Measurements from ENCODE around the gene THBS3. TPM values are rescaled to one million over a fixed set of nuclear protein-coding genes. Genes with fewer than 3 reads are reported as not detected.
"Not testable (repeated sequence)": the region's sequence is repeated elsewhere in the genome, so short reads cannot be mapped to it uniquely, and the experiment has no call there.

THBS3 gene
- total and polyA plus RNA-seq, 11 donors, result 2.7 to 22.2 (median 5.5) TPM

DNA sequence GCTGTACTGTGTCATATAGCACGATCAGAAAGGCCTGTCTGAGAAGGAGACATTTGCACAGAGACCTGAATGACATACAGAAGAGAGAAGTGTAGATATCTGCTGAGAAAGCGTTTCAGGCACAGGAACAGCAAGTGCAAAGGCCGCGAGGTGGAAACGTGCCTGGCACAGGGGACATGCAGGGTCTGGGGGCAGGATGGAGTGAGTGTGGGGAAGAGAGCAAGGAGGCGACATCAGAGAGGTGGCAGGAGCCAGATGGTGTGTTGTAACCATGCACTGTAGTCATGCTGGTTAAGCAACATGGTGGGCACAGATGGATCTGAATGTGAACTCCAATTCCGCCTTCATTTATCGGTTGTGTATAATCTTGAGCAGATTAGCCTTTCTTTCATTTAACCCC is 47.6 kb downstream of the THBS3 start:
- Histone ChIP-seq H3K27ac (no peak overlapping the region), H3K4me1 (peaks cover 0 to under 1% (median 0%) of the 10 kb centered on the region in 12 donors), H3K36me3 (no peaks in the 10 kb centered on the region), H3K9me3 (peaks cover 0 to 9% (median 0%) of the 10 kb centered on the region in 12 donors), H3K27me3 (no peaks in the 10 kb centered on the region), H3K4me3 (no peak overlapping the region)
- ATAC-seq, result no peak
- intact Hi-C loops (cut with DNase I), result no loop called here
- DNase-seq, result no peak
- TF ChIP-seq, protein P1, sequence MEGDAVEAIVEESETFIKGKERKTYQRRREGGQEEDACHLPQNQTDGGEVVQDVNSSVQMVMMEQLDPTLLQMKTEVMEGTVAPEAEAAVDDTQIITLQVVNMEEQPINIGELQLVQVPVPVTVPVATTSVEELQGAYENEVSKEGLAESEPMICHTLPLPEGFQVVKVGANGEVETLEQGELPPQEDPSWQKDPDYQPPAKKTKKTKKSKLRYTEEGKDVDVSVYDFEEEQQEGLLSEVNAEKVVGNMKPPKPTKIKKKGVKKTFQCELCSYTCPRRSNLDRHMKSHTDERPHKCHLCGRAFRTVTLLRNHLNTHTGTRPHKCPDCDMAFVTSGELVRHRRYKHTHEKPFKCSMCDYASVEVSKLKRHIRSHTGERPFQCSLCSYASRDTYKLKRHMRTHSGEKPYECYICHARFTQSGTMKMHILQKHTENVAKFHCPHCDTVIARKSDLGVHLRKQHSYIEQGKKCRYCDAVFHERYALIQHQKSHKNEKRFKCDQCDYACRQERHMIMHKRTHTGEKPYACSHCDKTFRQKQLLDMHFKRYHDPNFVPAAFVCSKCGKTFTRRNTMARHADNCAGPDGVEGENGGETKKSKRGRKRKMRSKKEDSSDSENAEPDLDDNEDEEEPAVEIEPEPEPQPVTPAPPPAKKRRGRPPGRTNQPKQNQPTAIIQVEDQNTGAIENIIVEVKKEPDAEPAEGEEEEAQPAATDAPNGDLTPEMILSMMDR (IDR thresholded peaks at IDR 0.05), result no peak
- TF ChIP-seq POLR2A (IDR thresholded peaks at IDR 0.05), result no peak
- 78 to 83% (median 80%) methylated on average over 8 of the region's 8 CpGs for whole genome bisulfite sequencing, 4 donors

DNA sequence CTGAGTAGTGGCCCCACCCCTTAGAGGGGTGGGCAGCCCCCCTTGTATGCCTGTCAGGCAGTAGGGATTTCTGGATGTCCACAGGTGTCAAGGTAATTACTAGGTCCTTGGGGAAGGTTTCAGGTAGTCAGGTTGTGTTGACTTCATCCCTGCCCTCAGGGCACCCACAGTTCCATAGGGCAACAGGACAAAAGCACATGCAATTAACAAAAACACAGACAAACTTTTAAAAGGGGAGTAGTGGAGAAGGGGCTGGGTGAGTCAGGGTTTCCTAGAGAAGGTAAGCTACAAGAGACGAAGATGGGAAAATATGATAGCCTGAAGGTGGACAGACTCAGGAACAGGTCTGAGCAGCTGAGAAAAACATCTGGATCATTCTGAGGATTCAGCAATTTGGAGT is 48.7 kb downstream of the THBS3 start:
- DNase-seq (no peak), ATAC-seq (no peak)
- intact Hi-C loops (cut with DNase I), result no loop called here
- Histone ChIP-seq H3K4me3 (no peak overlapping the region), H3K4me1 (no peaks in the 10 kb centered on the region), H3K9me3 (no peaks in the 10 kb centered on the region), H3K27ac (no peak overlapping the region), H3K36me3 (no peaks in the 10 kb centered on the region), H3K27me3 (no peaks in the 10 kb centered on the region)
- 84 to 93% (median 90%) methylated on average over 1 of the region's 1 CpG for WGBS, 4 donors
- TF ChIP-seq POLR2A (IDR thresholded peaks at IDR 0.05), result no peak
- TF ChIP-seq, protein P1 (IDR thresholded peaks at IDR 0.05), result no peak

DNA sequence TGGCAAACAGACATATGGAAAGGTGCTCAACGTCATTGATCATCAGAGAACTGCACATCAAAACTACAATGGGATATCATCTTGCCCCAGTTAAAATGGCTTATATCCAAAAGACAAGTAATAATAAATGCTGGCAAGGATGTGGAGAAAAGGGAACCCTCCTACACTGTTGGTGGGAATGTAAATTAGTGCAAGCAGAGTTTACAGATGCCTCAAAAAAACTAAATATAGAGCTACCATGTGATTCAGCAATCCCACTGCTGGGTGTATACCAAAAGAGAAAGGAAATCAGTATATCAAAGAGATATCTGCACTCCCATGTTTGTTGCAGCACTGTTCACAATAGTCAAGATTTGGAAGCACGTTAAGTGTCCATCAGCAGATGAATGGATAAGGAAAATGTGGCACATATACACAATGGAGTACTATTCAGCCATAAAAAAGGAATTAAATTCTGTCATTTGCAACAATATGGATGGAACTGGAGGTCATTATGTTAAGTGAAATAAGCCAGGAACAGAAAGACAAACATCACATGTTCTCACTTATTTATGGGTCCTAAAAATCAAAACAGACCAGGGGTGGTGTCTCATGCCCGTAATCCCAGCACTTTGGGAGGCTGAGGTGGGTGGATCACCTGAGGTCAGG is 51.6 kb downstream of the THBS3 start:
- H3K27me3 ChIP-seq; H3K36me3 ChIP-seq; intact Hi-C loops (cut with DNase I); H3K9me3 ChIP-seq; DNase-seq; ATAC-seq; H3K4me3 ChIP-seq; H3K27ac ChIP-seq; H3K4me1 ChIP-seq: not testable (repeated sequence)
- 51 to 66% (median 61%) methylated on average over 3 of the region's 3 CpGs for WGBS, 4 donors

MicroRNAs within 50 kb of the gene (microRNA counts, 767-probe panel; counts per million panel counts)
- 1,378 to 1,411 counts per million in 2 donors for microRNA hsa-miR-92b-3p

Other genes with a start within 250 kb of the THBS3 start
- 10 to 100 TPM; 10.7 to 19.2 (median 16.3) TPM for gene PYGO2, start 246.1 kb downstream of the THBS3 start, total RNA-seq
- gene PYGO2, start 246.1 kb downstream of the THBS3 start, polyA plus RNA-seq, result 10 to 100 TPM in 1 of 2 donors, 1 to 10 TPM in 1; 9.7 to 18.0 TPM
- 100 to 1,000 TPM in 1 of 9 donors, 10 to 100 TPM in 8; 38.8 to 115 (median 62.4) TPM for gene SHC1, start 237.2 kb downstream of the THBS3 start, total RNA-seq
- 10 to 100 TPM; 23.6 to 93.7 TPM for gene SHC1, start 237.2 kb downstream of the THBS3 start, polyA plus RNA-seq
- 10 to 100 TPM; 11.0 to 30.0 (median 16.7) TPM for gene CKS1B, start 233.2 kb downstream of the THBS3 start, total RNA-seq
- gene CKS1B, start 233.2 kb downstream of the THBS3 start, polyA plus RNA-seq, result 10 to 100 TPM in 1 of 2 donors, 1 to 10 TPM in 1; 6.8 to 48.9 TPM
- 10 to 100 TPM; 19.4 to 35.0 (median 27.4) TPM for gene FLAD1, start 224.6 kb downstream of the THBS3 start, total RNA-seq
- gene FLAD1, start 224.6 kb downstream of the THBS3 start, polyA plus RNA-seq, result 10 to 100 TPM; 22.3 to 50.7 TPM
- gene LENEP, start 214.3 kb downstream of the THBS3 start, total RNA-seq, result not detected
- gene LENEP, start 214.3 kb downstream of the THBS3 start, polyA plus RNA-seq, result not detected
- gene ZBTB7B, start 205.1 kb downstream of the THBS3 start, total RNA-seq, result 10 to 100 TPM; 29.5 to 80.0 (median 46.6) TPM
- 100 to 1,000 TPM in 1 of 2 donors, 10 to 100 TPM in 1; 39.2 to 103 TPM for gene ZBTB7B, start 205.1 kb downstream of the THBS3 start, polyA plus RNA-seq
- gene DCST2, start 174.1 kb downstream of the THBS3 start, total RNA-seq, result under 1 TPM in 8 of 9 donors, not detected in 1; 0.14 to 0.62 (median 0.35) TPM
- gene DCST2, start 174.1 kb downstream of the THBS3 start, polyA plus RNA-seq, result under 1 TPM; 0.17 to 0.65 TPM
- not detected for gene DCST1, start 174.1 kb downstream of the THBS3 start, total RNA-seq
- not detected for gene DCST1, start 174.1 kb downstream of the THBS3 start, polyA plus RNA-seq
- gene ADAM15, start 156.6 kb downstream of the THBS3 start, total RNA-seq, result 100 to 1,000 TPM in 3 of 9 donors, 10 to 100 TPM in 6; 55.8 to 199 (median 67.5) TPM
- gene ADAM15, start 156.6 kb downstream of the THBS3 start, polyA plus RNA-seq, result 100 to 1,000 TPM; 112 to 113 TPM
- 1 to 10 TPM; 1.1 to 3.3 (median 2.2) TPM for gene EFNA4, start 144.2 kb downstream of the THBS3 start, total RNA-seq
- 1 to 10 TPM; 2.0 to 4.8 TPM for gene EFNA4, start 144.2 kb downstream of the THBS3 start, polyA plus RNA-seq
- 1 to 10 TPM in 2 of 9 donors, under 1 TPM in 7; 0.20 to 2.4 (median 0.61) TPM for gene EFNA3, start 129.1 kb downstream of the THBS3 start, total RNA-seq
- gene EFNA3, start 129.1 kb downstream of the THBS3 start, polyA plus RNA-seq, result 1 to 10 TPM in 1 of 2 donors, under 1 TPM in 1; 0.61 to 1.9 TPM
- gene EFNA1, start 80.0 kb downstream of the THBS3 start, total RNA-seq, result 10 to 100 TPM; 22.8 to 51.8 (median 37.2) TPM
- 100 to 1,000 TPM in 1 of 2 donors, 10 to 100 TPM in 1; 31.6 to 103 TPM for gene EFNA1, start 80.0 kb downstream of the THBS3 start, polyA plus RNA-seq
- 10 to 100 TPM in 4 of 9 donors, 1 to 10 TPM in 5; 5.4 to 21.7 (median 9.7) TPM for gene SLC50A1, start 72.0 kb downstream of the THBS3 start, total RNA-seq
- gene SLC50A1, start 72.0 kb downstream of the THBS3 start, polyA plus RNA-seq, result 10 to 100 TPM; 15.7 to 36.0 TPM
- gene DPM3, start 67.4 kb downstream of the THBS3 start, total RNA-seq, result 10 to 100 TPM; 46.1 to 70.7 (median 54.4) TPM
- gene DPM3, start 67.4 kb downstream of the THBS3 start, polyA plus RNA-seq, result 100 to 1,000 TPM in 1 of 2 donors, 10 to 100 TPM in 1; 75.4 to 216 TPM
- gene KRTCAP2, start 34.6 kb downstream of the THBS3 start, total RNA-seq, result 100 to 1,000 TPM; 106 to 199 (median 123) TPM
- gene KRTCAP2, start 34.6 kb downstream of the THBS3 start, polyA plus RNA-seq, result 100 to 1,000 TPM; 220 to 283 TPM
- under 1 TPM in 5 of 9 donors, not detected in 4; 0.08 to 0.41 (median 0.12) TPM for gene TRIM46, start 34.0 kb downstream of the THBS3 start, total RNA-seq
- gene TRIM46, start 34.0 kb downstream of the THBS3 start, polyA plus RNA-seq, result under 1 TPM in 1 of 2 donors, not detected in 1; 0.04 TPM
- 10 to 100 TPM; 14.1 to 32.2 (median 19.3) TPM for gene MTX1, start 798 bp upstream of the THBS3 start, total RNA-seq
- gene MTX1, start 798 bp upstream of the THBS3 start, polyA plus RNA-seq, result 10 to 100 TPM; 28.1 to 37.1 TPM
- 10 to 100 TPM; 10.5 to 24.4 (median 12.8) TPM for gene ENTREP3, start 47.6 kb upstream of the THBS3 start, total RNA-seq
- 10 to 100 TPM in 1 of 2 donors, 1 to 10 TPM in 1; 5.1 to 21.6 TPM for gene ENTREP3, start 47.6 kb upstream of the THBS3 start, polyA plus RNA-seq
- 10 to 100 TPM; 51.2 to 92.8 (median 65.8) TPM for gene SCAMP3, start 54.5 kb upstream of the THBS3 start, total RNA-seq
- 100 to 1,000 TPM in 1 of 2 donors, 10 to 100 TPM in 1; 53.3 to 123 TPM for gene SCAMP3, start 54.5 kb upstream of the THBS3 start, polyA plus RNA-seq
- 10 to 100 TPM in 8 of 9 donors, 1 to 10 TPM in 1; 9.6 to 26.1 (median 17.2) TPM for gene CLK2, start 65.6 kb upstream of the THBS3 start, total RNA-seq
- 10 to 100 TPM; 15.9 to 22.8 TPM for gene CLK2, start 65.6 kb upstream of the THBS3 start, polyA plus RNA-seq
- 1 to 10 TPM in 4 of 9 donors, under 1 TPM in 5; 0.49 to 1.7 (median 0.99) TPM for gene HCN3, start 69.6 kb upstream of the THBS3 start, total RNA-seq
- 1 to 10 TPM; 1.2 to 1.4 TPM for gene HCN3, start 69.6 kb upstream of the THBS3 start, polyA plus RNA-seq
- under 1 TPM in 1 of 9 donors, not detected in 8; 0.09 TPM for gene PKLR, start 93.5 kb upstream of the THBS3 start, total RNA-seq
- not detected for gene PKLR, start 93.5 kb upstream of the THBS3 start, polyA plus RNA-seq
- gene FDPS, start 101.0 kb upstream of the THBS3 start, total RNA-seq, result 10 to 100 TPM; 63.7 to 87.9 (median 77.6) TPM
- gene FDPS, start 101.0 kb upstream of the THBS3 start, polyA plus RNA-seq, result 100 to 1,000 TPM in 1 of 2 donors, 10 to 100 TPM in 1; 67.0 to 120 TPM
- 10 to 100 TPM; 14.6 to 28.0 (median 16.3) TPM for gene RUSC1, start 113.0 kb upstream of the THBS3 start, total RNA-seq
- 10 to 100 TPM; 16.3 to 25.9 TPM for gene RUSC1, start 113.0 kb upstream of the THBS3 start, polyA plus RNA-seq